Upper lobe of right lung (tissue), 1 donor: ENCODE measurements around the gene PHF2. TPM values are rescaled to one million over a fixed set of nuclear protein-coding genes. Genes with fewer than 3 reads are reported as not detected.

Experiments used
- ATAC-seq: fragments of 200-7000 bp; cut with Tn5 transposase; one replicate; pipeline ENCODE4 v1.9.1; 2020; ENCODE audit warnings: mild to moderate bottlenecking, moderate library complexity
- DNase-seq: peaks from one replicate; pipeline ENCODE4 v3.0.0-alpha.2; 2020
- H3K27ac ChIP-seq: fragments of 200-600 bp; one replicate; pipeline ENCODE4 v1.8.0; 2022
- H3K27me3 ChIP-seq: fragments of 200-600 bp; one replicate; pipeline ENCODE4 v1.8.0; 2022; ENCODE audit warnings: mild to moderate bottlenecking
- H3K36me3 ChIP-seq: fragments of 200-600 bp; one replicate; pipeline ENCODE4 v1.8.0; 2022
- H3K4me1 ChIP-seq: fragments of 200-600 bp; one replicate; pipeline ENCODE4 v1.8.0; 2022
- H3K4me3 ChIP-seq: fragments of 200-600 bp; one replicate; pipeline ENCODE4 v1.8.0; 2022; ENCODE audit warnings: mild to moderate bottlenecking
- H3K9me3 ChIP-seq: fragments of 200-600 bp; one replicate; pipeline ENCODE4 v1.8.0; 2022
- intact Hi-C: fragments of 100-400 bp; cut with DNase I; formaldehyde crosslinking; loops from one replicate; pipeline ENCODE4 v1.11.0; 2022
- total RNA-seq: library from RNA; stranded (reverse); fragmentation: NEBNext Ultra II Directional; extraction: Animal tissue kit (Norgen Biotek cat#: 25700); gene quantifications from one replicate; pipeline ENCODE4 v1.2.1, GENCODE V29; 2021
- TF ChIP-seq, protein P1 (sequence below): fragments of 200-600 bp; IDR thresholded peaks from one replicate; pipeline ENCODE4 v1.8.0; 2022; ENCODE audit warnings: antibody characterized with exemption
- donor health status: DM: no; HTN: yes; CAD: no; lungs with severe emphysema.

The PHF2 gene
- total RNA-seq, 1 donor from 2014 or later = 37.0 TPM

DNA sequence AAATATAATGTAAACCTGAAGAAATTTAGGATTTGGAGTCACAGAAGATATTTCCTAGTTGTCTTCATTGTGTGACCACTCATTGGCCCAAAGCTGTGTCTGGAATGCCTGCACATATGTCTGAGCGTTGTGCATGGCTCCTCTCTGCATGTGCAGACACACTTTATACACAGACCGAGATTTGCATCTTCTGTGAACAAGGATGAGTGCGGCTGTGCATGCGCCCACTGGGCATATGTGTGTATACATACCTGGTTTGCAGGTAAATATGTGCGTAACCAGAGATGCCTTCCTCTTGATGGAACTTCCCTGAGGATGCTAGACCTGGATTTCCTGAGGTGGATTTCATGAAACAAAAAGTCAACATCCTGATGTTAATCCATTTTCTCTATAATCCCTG lies 19.1 kb downstream of the PHF2 start:
- Histone ChIP-seq H3K27ac (no peak overlapping the region), H3K4me1 (peaks cover 35% of the 10 kb centered on the region), H3K4me3 (no peak overlapping the region), H3K9me3 (no peaks in the 10 kb centered on the region), H3K36me3 (no peaks in the 10 kb centered on the region), H3K27me3 (no peaks in the 10 kb centered on the region)
- ATAC-seq (no peak), DNase-seq (no peak)
- intact Hi-C loops = no loop called here
- TF ChIP-seq, protein P1, sequence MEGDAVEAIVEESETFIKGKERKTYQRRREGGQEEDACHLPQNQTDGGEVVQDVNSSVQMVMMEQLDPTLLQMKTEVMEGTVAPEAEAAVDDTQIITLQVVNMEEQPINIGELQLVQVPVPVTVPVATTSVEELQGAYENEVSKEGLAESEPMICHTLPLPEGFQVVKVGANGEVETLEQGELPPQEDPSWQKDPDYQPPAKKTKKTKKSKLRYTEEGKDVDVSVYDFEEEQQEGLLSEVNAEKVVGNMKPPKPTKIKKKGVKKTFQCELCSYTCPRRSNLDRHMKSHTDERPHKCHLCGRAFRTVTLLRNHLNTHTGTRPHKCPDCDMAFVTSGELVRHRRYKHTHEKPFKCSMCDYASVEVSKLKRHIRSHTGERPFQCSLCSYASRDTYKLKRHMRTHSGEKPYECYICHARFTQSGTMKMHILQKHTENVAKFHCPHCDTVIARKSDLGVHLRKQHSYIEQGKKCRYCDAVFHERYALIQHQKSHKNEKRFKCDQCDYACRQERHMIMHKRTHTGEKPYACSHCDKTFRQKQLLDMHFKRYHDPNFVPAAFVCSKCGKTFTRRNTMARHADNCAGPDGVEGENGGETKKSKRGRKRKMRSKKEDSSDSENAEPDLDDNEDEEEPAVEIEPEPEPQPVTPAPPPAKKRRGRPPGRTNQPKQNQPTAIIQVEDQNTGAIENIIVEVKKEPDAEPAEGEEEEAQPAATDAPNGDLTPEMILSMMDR = no peak

DNA sequence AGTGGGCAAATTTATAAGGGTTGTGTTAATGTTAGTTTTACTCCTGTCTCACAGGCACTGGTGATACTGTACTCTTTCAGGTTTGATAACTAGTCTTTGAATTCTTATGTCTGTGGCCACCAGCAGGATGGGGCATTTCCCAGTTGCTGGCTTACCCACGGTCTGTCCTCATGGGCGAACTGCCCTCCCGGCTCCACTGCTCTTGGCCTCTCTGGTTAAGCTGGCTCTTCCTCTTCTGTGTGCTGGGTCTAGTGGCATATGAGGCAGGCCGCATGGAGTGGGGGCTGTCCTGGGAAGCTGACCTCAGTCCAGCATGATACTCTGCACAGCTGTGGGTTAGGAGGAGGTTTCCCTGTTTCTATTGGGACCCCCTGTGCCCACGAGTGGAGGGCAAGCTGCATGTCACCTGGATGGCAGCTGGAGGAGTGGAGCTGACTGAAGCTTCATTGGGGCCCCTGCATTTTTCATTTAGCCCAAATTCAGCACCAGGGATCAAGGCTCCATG lies 19.5 kb downstream of the PHF2 start:
- no peaks in the 10 kb centered on the region for H3K27me3 ChIP-seq
- H3K36me3 ChIP-seq = no peaks in the 10 kb centered on the region
- TF ChIP-seq, protein P1 = no peak
- no peak overlapping the region for H3K27ac ChIP-seq
- intact Hi-C loops = no loop called here
- peaks cover 35% of the 10 kb centered on the region for H3K4me1 ChIP-seq
- no peaks in the 10 kb centered on the region for H3K9me3 ChIP-seq
- no peak overlapping the region for H3K4me3 ChIP-seq
- ATAC-seq (no peak), DNase-seq (no peak)

DNA sequence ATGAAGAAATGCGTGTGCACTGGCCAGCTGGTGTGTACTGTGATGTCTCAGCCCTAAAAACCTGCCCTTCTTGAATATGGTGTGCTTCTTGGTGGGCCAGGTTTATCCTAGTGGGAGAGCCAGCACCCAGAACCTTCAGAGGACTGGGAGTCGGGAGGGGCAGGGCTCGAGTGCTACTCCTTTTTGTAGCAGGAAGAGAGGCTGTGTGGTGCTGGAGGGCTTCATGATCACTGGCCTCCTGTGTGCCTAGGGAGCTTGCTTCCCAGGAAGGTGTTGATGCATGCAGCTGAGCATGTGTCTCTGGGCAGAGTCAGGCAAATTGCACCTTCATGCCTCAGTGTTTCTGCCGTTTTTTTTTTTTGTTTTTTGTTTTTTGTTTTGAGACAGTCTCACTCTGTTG lies 20.0 kb downstream of the PHF2 start:
- TF ChIP-seq, protein P1 = no peak
- Histone ChIP-seq H3K27ac (no peak overlapping the region), H3K4me3 (no peak overlapping the region), H3K4me1 (peaks cover 35% of the 10 kb centered on the region), H3K9me3 (no peaks in the 10 kb centered on the region), H3K27me3 (no peaks in the 10 kb centered on the region), H3K36me3 (no peaks in the 10 kb centered on the region)
- intact Hi-C loops = no loop called here
- no peak for ATAC-seq
- DNase-seq = peak; percentile 22

DNA sequence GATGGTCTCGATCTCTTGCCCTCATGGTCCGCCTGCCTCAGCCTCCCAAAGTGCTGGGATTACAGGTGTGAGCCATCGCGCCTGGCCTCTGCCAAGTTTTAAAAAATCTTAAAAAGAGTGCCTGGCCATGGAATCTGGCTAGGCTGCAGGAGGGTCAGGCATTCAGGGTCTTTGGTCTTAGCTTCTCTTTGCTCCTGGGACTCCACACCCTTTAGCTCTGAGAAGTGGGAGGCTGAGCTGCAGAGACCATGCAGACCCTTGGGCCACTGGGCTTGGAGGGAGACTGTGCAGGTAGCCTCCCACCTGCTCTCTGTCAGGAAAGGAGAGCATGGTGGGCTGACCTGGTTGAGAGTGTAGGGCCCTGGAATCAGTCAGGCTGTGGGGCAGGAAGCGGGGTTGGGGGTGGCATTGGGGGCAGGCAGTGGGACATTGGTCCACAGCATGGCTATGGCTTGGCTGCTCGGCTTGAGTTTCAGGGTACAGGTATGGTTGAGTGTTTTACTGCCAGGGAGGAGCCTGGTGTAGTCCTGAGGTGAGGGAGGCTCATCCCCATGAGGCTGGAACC lies 20.8 kb downstream of the PHF2 start:
- Histone ChIP-seq H3K4me1 (peaks cover 35% of the 10 kb centered on the region), H3K4me3 (no peak overlapping the region), H3K9me3 (no peaks in the 10 kb centered on the region), H3K27me3 (no peaks in the 10 kb centered on the region), H3K36me3 (no peaks in the 10 kb centered on the region), H3K27ac (no peak overlapping the region)
- intact Hi-C loops = no loop called here
- TF ChIP-seq, protein P1 = no peak
- DNase-seq = peak; percentile 35
- no peak for ATAC-seq

DNA sequence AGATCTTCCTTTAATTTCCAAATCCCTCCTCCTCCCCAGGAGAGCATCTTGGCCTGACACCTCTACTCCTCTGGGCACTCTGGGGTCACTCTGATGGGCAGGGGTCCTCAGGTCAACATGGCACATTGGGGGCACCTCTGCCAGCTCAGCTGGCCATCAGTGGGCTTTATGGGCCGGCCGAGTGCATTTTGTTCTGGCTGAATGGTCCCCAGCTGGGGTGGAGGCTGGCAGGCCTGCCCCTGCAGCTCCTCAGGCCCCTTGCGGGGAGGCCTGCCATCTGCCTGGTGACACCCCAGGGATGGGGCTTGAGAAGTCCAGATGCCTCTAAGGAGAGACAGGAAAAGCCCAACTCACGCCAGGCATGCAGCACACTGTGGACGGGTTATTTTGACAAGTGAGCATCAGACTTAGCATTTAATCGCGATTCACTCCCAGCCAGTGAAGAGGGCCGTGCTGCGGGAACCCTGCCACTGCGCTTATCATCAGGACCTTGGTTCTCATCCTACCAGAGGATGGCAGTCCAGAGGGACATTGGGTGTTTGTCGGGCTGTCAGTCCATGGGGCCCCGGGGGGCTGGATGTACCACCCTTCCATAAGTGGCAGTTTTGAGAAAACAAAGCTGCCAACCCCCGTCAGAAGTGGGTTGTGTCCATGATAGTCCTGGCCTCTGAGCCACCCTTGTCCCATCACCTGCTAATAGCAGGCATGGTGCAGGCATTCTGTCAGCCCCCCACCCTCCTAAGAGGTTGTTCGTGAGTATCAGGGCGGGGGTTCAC lies 21.7 kb downstream of the PHF2 start:
- no peak overlapping the region for H3K4me3 ChIP-seq
- no peaks in the 10 kb centered on the region for H3K27me3 ChIP-seq
- H3K4me1 ChIP-seq = peaks cover 30% of the 10 kb centered on the region
- intact Hi-C loops = no loop called here
- peak; percentile 39 for DNase-seq
- peak overlapping the region; percentile 36 for H3K27ac ChIP-seq
- H3K36me3 ChIP-seq = no peaks in the 10 kb centered on the region
- no peaks in the 10 kb centered on the region for H3K9me3 ChIP-seq
- TF ChIP-seq, protein P1 = no peak
- ATAC-seq = no peak
